Endodermal cell (in vitro differentiated cells): ENCODE results near the gene ACAP1. TPM values are rescaled to one million over a fixed set of nuclear protein-coding genes. Genes with fewer than 3 reads are reported as not detected.

Experiments used
- DNase-seq: peaks from one replicate; pipeline ENCODE4 v3.0.0-alpha.2; 2017
- H3K27ac ChIP-seq: 2 replicates; pipeline ENCODE4 v1.5.1; 2013; ENCODE audit warnings: mild to moderate bottlenecking, low read depth, low read length, moderate library complexity
- H3K27me3 ChIP-seq: 2 replicates; pipeline ENCODE4 v1.6.1; 2013; ENCODE audit warnings: mild to moderate bottlenecking, low read length, moderate library complexity; ENCODE audit not compliant: insufficient read depth, control insufficient read depth, poor library complexity, severe bottlenecking
- H3K36me3 ChIP-seq: 2 replicates; pipeline ENCODE4 v1.7.0; 2013; ENCODE audit warnings: mild to moderate bottlenecking, low read length, moderate library complexity; ENCODE audit not compliant: control insufficient read depth, insufficient read depth
- H3K4me1 ChIP-seq: one replicate; pipeline ENCODE4 v1.7.0; 2013; ENCODE audit warnings: low read length; ENCODE audit not compliant: control insufficient read depth, insufficient read depth
- H3K4me3 ChIP-seq: 2 replicates; pipeline ENCODE4 v1.5.1; 2013; ENCODE audit warnings: mild to moderate bottlenecking, low read length, moderate library complexity
- H3K9ac ChIP-seq: 2 replicates; pipeline ENCODE4 v1.6.1; 2013; ENCODE audit warnings: mild to moderate bottlenecking, low read length, moderate library complexity; ENCODE audit not compliant: poor library complexity, severe bottlenecking; ENCODE audit errors: extremely low read depth
- H3K9me3 ChIP-seq: 2 replicates; pipeline ENCODE4 v1.6.1; 2013; ENCODE audit warnings: mild to moderate bottlenecking, low read length, moderate library complexity; ENCODE audit not compliant: control insufficient read depth
- H3K27ac Mint-ChIP-seq: 2 replicates; pipeline ENCODE4 v1.8.0; 2020; ENCODE audit warnings: mixed read lengths
- H3K27me3 Mint-ChIP-seq: 2 replicates; pipeline ENCODE4 v1.8.0; 2021; ENCODE audit warnings: mild to moderate bottlenecking, mixed read lengths; ENCODE audit not compliant: insufficient read depth
- H3K36me3 Mint-ChIP-seq: 2 replicates; pipeline ENCODE4 v1.8.0; 2020; ENCODE audit warnings: low read depth, mixed read lengths
- H3K4me1 Mint-ChIP-seq: 2 replicates; pipeline ENCODE4 v1.8.0; 2020; ENCODE audit warnings: mixed read lengths
- H3K4me3 Mint-ChIP-seq: 2 replicates; pipeline ENCODE4 v1.8.0; 2020; ENCODE audit warnings: mild to moderate bottlenecking, moderate library complexity, mixed read lengths
- H3K9me3 Mint-ChIP-seq: 2 replicates; pipeline ENCODE4 v1.8.0; 2020; ENCODE audit warnings: mild to moderate bottlenecking, mixed read lengths
- CTCF ChIP-seq: fragments of 200-600 bp; sonication (generic); conservative IDR thresholded peaks from 2 replicates; pipeline ENCODE4 v1.5.0; 2021; ENCODE audit warnings: antibody characterized with exemption, mild to moderate bottlenecking
- WGBS, 2 experiments: methylation state at CpG; one replicate each; pipeline versions ENCODE4 v1.1.5 to v1.1.7; 2013; ENCODE audit warnings: missing lambda C conversion rate in 2 of 2, mixed read lengths in 1 of 2; ENCODE audit not compliant: insufficient coverage in 1 of 2, insufficient read length in 1 of 2; 5-methylcytosine and 5-hydroxymethylcytosine counted together
- total RNA-seq, 2 donors: library from RNA; stranded (reverse); fragmentation: NEBNext Ultra II Directional in 1 of 2; extraction: Animal tissue kit (Norgen Biotek cat#: 25700) in 1 of 2; gene quantifications; 2 replicates in 1 of 2; 3 replicates in 1 of 2; pipeline ENCODE4 v1.2.1, GENCODE V29; 2021

The ACAP1 gene
- total RNA-seq, 2 donors from 2014 or later, result 4.5 to 8.4 TPM

DNA sequence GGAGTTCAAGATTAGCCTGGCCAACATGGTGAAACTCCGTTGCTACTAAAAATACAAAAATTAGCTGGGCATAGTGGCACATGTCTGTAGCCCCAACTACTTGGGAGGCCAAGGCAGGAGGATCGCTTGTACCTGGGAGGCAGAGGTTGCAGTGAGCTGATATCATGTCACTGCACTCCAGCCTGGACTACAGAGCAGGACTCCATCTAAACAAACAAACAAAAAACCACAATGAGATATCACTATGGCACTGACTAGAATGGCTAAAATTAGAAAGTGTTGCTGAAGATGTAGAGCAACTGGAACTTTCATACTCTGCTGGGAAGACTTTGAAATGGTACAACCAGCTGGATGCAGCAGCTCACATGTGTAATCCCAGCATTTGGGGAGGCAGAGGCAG, 38.0 kb downstream of the ACAP1 start:
- peaks cover 14% of the 10 kb centered on the region for H3K27me3 Mint-ChIP-seq
- H3K36me3 Mint-ChIP-seq, result no peaks in the 10 kb centered on the region
- no peak overlapping the region for H3K4me3 Mint-ChIP-seq
- no peaks in the 10 kb centered on the region for H3K4me1 ChIP-seq
- H3K9me3 ChIP-seq, result peaks cover 3% of the 10 kb centered on the region
- no peak for TF ChIP-seq CTCF
- no peaks in the 10 kb centered on the region for H3K36me3 ChIP-seq
- H3K27me3 ChIP-seq, result no peaks in the 10 kb centered on the region
- no peak overlapping the region for H3K27ac Mint-ChIP-seq
- H3K9ac ChIP-seq, result no peak overlapping the region
- H3K27ac ChIP-seq, result no peak overlapping the region
- peaks cover 4% of the 10 kb centered on the region for H3K9me3 Mint-ChIP-seq
- H3K4me1 Mint-ChIP-seq, result no peaks in the 10 kb centered on the region
- no peak for DNase-seq
- 92 to 100% methylated on average over 2 of the region's 2 CpGs for WGBS, 2 experiments
- no peak overlapping the region for H3K4me3 ChIP-seq

DNA sequence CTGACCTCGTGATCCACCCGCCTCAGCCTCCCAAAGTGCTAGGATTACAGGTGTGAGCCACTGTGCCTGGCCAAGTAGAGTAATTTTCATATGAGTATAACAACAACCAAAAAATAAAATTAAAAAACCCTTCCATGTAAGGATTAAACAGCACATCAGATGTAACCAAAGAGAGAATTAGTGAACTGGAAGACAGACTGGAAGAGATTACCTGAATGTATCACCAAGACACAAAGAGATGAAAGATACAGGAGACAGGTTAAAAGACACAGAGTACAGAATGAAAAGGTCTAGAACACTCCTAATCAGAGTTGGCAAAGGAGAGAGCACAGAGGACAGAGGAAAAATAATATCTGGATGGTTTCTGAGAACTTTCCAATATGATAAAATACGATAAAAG, 42.8 kb downstream of the ACAP1 start:
- H3K9ac ChIP-seq, result no peak overlapping the region
- peaks cover 9% of the 10 kb centered on the region for H3K9me3 ChIP-seq
- Mint-ChIP-seq H3K27me3 (peaks cover 44% of the 10 kb centered on the region), H3K36me3 (no peaks in the 10 kb centered on the region), H3K4me3 (no peak overlapping the region), H3K9me3 (peaks cover 5% of the 10 kb centered on the region), H3K4me1 (peaks cover 9% of the 10 kb centered on the region), H3K27ac (no peak overlapping the region)
- no peak overlapping the region for H3K27ac ChIP-seq
- H3K4me1 ChIP-seq, result peaks cover 4% of the 10 kb centered on the region
- H3K4me3 ChIP-seq, result no peak overlapping the region
- peaks cover 39% of the 10 kb centered on the region for H3K27me3 ChIP-seq
- TF ChIP-seq CTCF, result no peak
- no peaks in the 10 kb centered on the region for H3K36me3 ChIP-seq
- 92% methylated on average over 2 of the region's 3 CpGs; no CpG with 5 or more reads in 1 of the 2 experiments for WGBS, 2 experiments
- no peak for DNase-seq

DNA sequence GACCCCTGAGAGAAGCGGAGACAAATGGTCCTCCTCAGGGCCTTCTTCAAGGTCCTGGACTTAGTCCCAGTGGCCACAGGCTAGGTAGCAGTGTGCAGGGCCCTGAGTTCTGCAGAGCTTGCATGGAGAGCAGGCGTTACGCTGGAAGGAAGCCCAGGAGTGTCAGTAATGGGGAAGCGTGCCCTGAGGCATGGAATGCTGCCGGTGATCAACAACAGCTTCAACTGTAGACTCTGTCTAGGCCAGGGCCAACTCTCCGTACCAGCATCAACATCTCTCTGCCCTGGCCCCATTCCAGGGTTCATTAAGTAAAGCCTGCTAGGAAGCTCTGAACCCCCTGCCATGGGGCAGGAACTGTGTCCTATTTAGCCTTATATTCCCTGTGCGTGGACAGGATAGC, 44.0 kb downstream of the ACAP1 start:
- no peak overlapping the region for H3K9ac ChIP-seq
- peaks cover 9% of the 10 kb centered on the region for H3K4me1 Mint-ChIP-seq
- no peak overlapping the region for H3K27ac Mint-ChIP-seq
- peak overlapping the region; percentile 72 for H3K4me3 Mint-ChIP-seq
- peaks cover 47% of the 10 kb centered on the region for H3K27me3 Mint-ChIP-seq
- H3K9me3 Mint-ChIP-seq, result peaks cover 5% of the 10 kb centered on the region
- peaks cover 39% of the 10 kb centered on the region for H3K27me3 ChIP-seq
- H3K4me3 ChIP-seq, result peak overlapping the region; percentile 84
- 86 to 100% methylated on average over 4 to 7 of the region's 7 CpGs for WGBS, 2 experiments
- peak; percentile 75 for DNase-seq
- TF ChIP-seq CTCF, result peak; percentile 26
- H3K4me1 ChIP-seq, result peaks cover 4% of the 10 kb centered on the region
- peaks cover 9% of the 10 kb centered on the region for H3K9me3 ChIP-seq
- peaks cover 2% of the 10 kb centered on the region for H3K36me3 Mint-ChIP-seq
- no peaks in the 10 kb centered on the region for H3K36me3 ChIP-seq
- no peak overlapping the region for H3K27ac ChIP-seq
